K562 treated with DMSO at 1 percent for 4 hours (cell line): ENCODE measurements around the gene LY6G5C. TPM values are rescaled to one million over a fixed set of nuclear protein-coding genes. Genes with fewer than 3 reads are reported as not detected.

ENCODE experiments used
- total RNA-seq: library from RNA; unstranded; fragments of 300-600 nt; gene quantifications from 2 replicates; pipeline ENCODE4 v1.2.3, GENCODE V29; 2022; ENCODE audit not compliant: insufficient read depth

LY6G5C gene
- total RNA-seq, 1 experiment from 2014 or later = 3.4 TPM

Other genes starting within 250 kb of the LY6G5C start
- gene MICB, start 182.9 kb downstream of the LY6G5C start, total RNA-seq = 20.6 and 25.7 TPM in 2 replicates
- gene MCCD1, start 152.1 kb downstream of the LY6G5C start, total RNA-seq = not detected in 2 replicates
- 175 and 204 TPM in 2 replicates for gene DDX39B, start 139.1 kb downstream of the LY6G5C start, total RNA-seq
- gene ATP6V1G2, start 134.5 kb downstream of the LY6G5C start, total RNA-seq = not detected in 2 replicates
- gene NFKBIL1, start 133.5 kb downstream of the LY6G5C start, total RNA-seq = 54.0 and 55.3 TPM in 2 replicates
- gene LTA, start 108.8 kb downstream of the LY6G5C start, total RNA-seq = not detected in 2 replicates
- 0.39 TPM in 1 of 2 replicates, not detected in the other for gene TNF, start 105.5 kb downstream of the LY6G5C start, total RNA-seq
- not detected in 2 replicates for gene LTB, start 98.6 kb downstream of the LY6G5C start, total RNA-seq
- 8.0 and 9.8 TPM in 2 replicates for gene LST1, start 94.8 kb downstream of the LY6G5C start, total RNA-seq
- gene NCR3, start 88.1 kb downstream of the LY6G5C start, total RNA-seq = 1.7 TPM in 1 of 2 replicates, not detected in the other
- gene AIF1, start 65.8 kb downstream of the LY6G5C start, total RNA-seq = 26.7 and 27.1 TPM in 2 replicates
- gene PRRC2A, start 60.4 kb downstream of the LY6G5C start, total RNA-seq = 185 and 248 TPM in 2 replicates
- gene BAG6, start 28.4 kb downstream of the LY6G5C start, total RNA-seq = 380 and 409 TPM in 2 replicates
- gene APOM, start 25.2 kb downstream of the LY6G5C start, total RNA-seq = 8.4 and 11.2 TPM in 2 replicates
- 17.7 and 18.6 TPM in 2 replicates for gene C6orf47, start 20.3 kb downstream of the LY6G5C start, total RNA-seq
- 23.4 and 36.8 TPM in 2 replicates for gene GPANK1, start 16.1 kb downstream of the LY6G5C start, total RNA-seq
- 613 and 654 TPM in 2 replicates for gene CSNK2B, start 15.0 kb downstream of the LY6G5C start, total RNA-seq
- gene LY6G5B, start 11.1 kb downstream of the LY6G5C start, total RNA-seq = 5.0 and 12.4 TPM in 2 replicates
- 91.1 and 99.5 TPM in 2 replicates for gene ABHD16A, start 22.3 kb upstream of the LY6G5C start, total RNA-seq
- not detected in 2 replicates for gene LY6G6F, start 25.8 kb upstream of the LY6G5C start, total RNA-seq
- gene LY6G6D, start 34.3 kb upstream of the LY6G5C start, total RNA-seq = not detected in 2 replicates
- not detected in 2 replicates for gene LY6G6C, start 40.7 kb upstream of the LY6G5C start, total RNA-seq
- gene MPIG6B, start 42.3 kb upstream of the LY6G5C start, total RNA-seq = 0.51 TPM in 1 of 2 replicates, not detected in the other
- gene DDAH2, start 48.2 kb upstream of the LY6G5C start, total RNA-seq = 66.8 and 75.1 TPM in 2 replicates
- 1,213 and 1,370 TPM in 2 replicates for gene CLIC1, start 55.5 kb upstream of the LY6G5C start, total RNA-seq
- gene MSH5, start 58.9 kb upstream of the LY6G5C start, total RNA-seq = 22.0 and 30.3 TPM in 2 replicates
- gene SAPCD1, start 81.6 kb upstream of the LY6G5C start, total RNA-seq = 2.6 and 8.2 TPM in 2 replicates
- 5.4 and 5.6 TPM in 2 replicates for gene VWA7, start 96.3 kb upstream of the LY6G5C start, total RNA-seq
- gene VARS1, start 114.7 kb upstream of the LY6G5C start, total RNA-seq = 147 and 165 TPM in 2 replicates
- gene LSM2, start 125.9 kb upstream of the LY6G5C start, total RNA-seq = 139 and 155 TPM in 2 replicates
- gene HSPA1L, start 134.2 kb upstream of the LY6G5C start, total RNA-seq = 2.5 and 2.8 TPM in 2 replicates
- gene HSPA1A, start 134.5 kb upstream of the LY6G5C start, total RNA-seq = 641 and 912 TPM in 2 replicates
- 595 and 769 TPM in 2 replicates for gene HSPA1B, start 146.7 kb upstream of the LY6G5C start, total RNA-seq
- 232 TPM in 2 replicates for gene NEU1, start 181.8 kb upstream of the LY6G5C start, total RNA-seq
- 12.7 and 13.4 TPM in 2 replicates for gene SLC44A4, start 197.9 kb upstream of the LY6G5C start, total RNA-seq
- gene EHMT2, start 216.6 kb upstream of the LY6G5C start, total RNA-seq = 61.5 and 78.2 TPM in 2 replicates
- 6.4 and 10.3 TPM in 2 replicates for gene ZBTB12, start 221.0 kb upstream of the LY6G5C start, total RNA-seq
- gene C2, start 246.7 kb upstream of the LY6G5C start, total RNA-seq = 8.3 and 9.1 TPM in 2 replicates